Retinal pigment epithelial cell (primary cell): ENCODE measurements around the gene ZNF630.
"Not testable (repeated sequence)": the region's sequence is repeated elsewhere in the genome, so short reads cannot be mapped to it uniquely, and the experiment has no call there.

Experiments
- DNase-seq: peaks from one replicate; pipeline ENCODE4 v3.0.0-alpha.2; 2010; ENCODE audit warnings: low read depth
- H3K4me3 ChIP-seq: 2 replicates; pipeline ENCODE4 v1.5.1; 2011; ENCODE audit warnings: mild to moderate bottlenecking, low read length, control low read depth, moderate library complexity
- TF ChIP-seq, protein P1 (sequence below): conservative IDR thresholded peaks from 2 replicates; pipeline ENCODE4 v1.5.1; 2011; ENCODE audit warnings: low read depth, low read length, control low read depth, inconsistent platforms

ZNF630 gene

GRCh38 chrX:48071064-48071985, at the start of gene ZNF630:
Gene ZNF630, minus strand, starts transcription at chrX:48071640. Its CDS starts 4,754 bp downstream, at chrX:48066886.
- DNase-seq = peak; percentile 36
- H3K4me3 ChIP-seq = peak within 1 kb of the TSS; percentile 74
- TF ChIP-seq, protein P1, sequence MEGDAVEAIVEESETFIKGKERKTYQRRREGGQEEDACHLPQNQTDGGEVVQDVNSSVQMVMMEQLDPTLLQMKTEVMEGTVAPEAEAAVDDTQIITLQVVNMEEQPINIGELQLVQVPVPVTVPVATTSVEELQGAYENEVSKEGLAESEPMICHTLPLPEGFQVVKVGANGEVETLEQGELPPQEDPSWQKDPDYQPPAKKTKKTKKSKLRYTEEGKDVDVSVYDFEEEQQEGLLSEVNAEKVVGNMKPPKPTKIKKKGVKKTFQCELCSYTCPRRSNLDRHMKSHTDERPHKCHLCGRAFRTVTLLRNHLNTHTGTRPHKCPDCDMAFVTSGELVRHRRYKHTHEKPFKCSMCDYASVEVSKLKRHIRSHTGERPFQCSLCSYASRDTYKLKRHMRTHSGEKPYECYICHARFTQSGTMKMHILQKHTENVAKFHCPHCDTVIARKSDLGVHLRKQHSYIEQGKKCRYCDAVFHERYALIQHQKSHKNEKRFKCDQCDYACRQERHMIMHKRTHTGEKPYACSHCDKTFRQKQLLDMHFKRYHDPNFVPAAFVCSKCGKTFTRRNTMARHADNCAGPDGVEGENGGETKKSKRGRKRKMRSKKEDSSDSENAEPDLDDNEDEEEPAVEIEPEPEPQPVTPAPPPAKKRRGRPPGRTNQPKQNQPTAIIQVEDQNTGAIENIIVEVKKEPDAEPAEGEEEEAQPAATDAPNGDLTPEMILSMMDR = no peak

- DNase-seq = no peak
- no peak overlapping the region for H3K4me3 ChIP-seq
- TF ChIP-seq, protein P1 = no peak
Measured at GRCh38 chrX:48107717-48108116, 36.3 kb upstream of the ZNF630 start.

DNA sequence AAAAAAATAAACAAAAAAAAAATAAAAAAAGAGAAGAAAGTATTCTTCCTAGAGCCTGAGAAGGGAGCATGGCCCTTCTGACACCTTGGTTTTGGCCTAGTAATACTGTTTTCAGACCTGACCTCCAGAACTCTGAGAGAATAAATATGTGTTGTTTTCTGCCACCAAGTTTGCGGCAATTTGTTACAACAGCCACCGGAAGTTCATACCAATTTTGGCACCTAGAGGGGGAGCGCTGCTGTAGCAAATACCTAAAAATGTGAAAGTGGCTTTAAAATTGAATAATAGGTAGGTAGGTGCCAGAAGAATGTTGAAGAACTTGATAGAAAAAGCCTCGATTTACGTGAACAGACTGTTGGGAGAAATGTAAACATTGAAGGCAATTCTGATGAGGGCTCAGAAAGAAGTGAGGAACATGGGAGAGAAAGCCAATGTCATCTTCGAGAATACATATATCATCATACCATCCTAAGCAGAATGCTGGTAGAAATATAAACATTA, 31.5 kb upstream of the ZNF630 start:
- no peak overlapping the region for H3K4me3 ChIP-seq
- no peak for DNase-seq
- TF ChIP-seq, protein P1 = no peak

- no peak for DNase-seq
- TF ChIP-seq, protein P1 = no peak
- H3K4me3 ChIP-seq = no peak overlapping the region
Measured at GRCh38 chrX:48101443-48101842, 30.0 kb upstream of the ZNF630 start.

GRCh38 chrX:48092558-48092957, 21.1 kb upstream of the ZNF630 start:
- not testable (repeated sequence) for DNase-seq, H3K4me3 ChIP-seq

DNA sequence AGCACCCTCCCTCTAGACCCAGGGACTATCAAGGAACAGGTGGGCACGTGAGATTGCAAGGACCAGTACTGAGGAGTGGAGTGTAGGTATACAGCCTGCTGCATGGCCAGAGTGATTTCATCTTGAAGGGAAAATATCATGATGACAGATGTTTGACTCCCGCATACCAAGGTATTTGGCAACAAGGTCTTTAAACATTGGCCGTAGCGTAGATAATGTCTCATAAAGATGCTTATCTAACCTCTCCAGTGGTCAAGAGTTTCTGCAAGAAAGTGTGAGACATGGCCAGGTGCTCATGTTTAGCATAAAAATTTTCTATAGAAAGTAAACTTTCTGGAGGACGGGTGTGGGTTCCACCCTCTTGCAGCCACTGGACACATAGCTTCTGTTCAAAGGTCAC, 18.7 kb upstream of the ZNF630 start:
- TF ChIP-seq, protein P1 = no peak
- DNase-seq = no peak
- H3K4me3 ChIP-seq = no peak overlapping the region

DNA sequence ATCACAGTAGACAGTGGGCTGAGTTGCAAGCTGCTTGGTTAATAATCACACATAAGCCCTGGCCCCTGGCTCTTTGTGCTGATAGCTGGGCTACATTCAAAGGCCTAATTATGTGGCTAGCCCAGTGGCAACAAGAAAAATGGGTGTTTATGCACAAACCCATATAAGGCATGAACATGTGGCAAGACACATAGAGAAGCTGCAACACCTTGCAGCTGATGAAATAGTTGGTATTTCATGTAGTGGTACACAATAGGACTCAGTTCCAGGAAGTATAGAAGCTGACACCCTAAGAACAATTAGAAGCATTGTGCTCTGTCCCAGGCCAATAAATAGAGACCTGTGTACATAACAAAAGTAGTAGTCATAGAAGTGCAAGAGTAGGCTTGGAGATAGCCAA, 14.6 kb upstream of the ZNF630 start:
- DNase-seq = no peak
- H3K4me3 ChIP-seq = no peak overlapping the region
- TF ChIP-seq, protein P1 = no peak
